ENCODE data around the gene EMC1. TPM values are rescaled to one million over a fixed set of nuclear protein-coding genes. Genes with fewer than 3 reads are reported as not detected.

EMC1 gene
- total RNA-seq, 2 experiments from 2014 or later: 21.9 to 22.2 TPM

DNA sequence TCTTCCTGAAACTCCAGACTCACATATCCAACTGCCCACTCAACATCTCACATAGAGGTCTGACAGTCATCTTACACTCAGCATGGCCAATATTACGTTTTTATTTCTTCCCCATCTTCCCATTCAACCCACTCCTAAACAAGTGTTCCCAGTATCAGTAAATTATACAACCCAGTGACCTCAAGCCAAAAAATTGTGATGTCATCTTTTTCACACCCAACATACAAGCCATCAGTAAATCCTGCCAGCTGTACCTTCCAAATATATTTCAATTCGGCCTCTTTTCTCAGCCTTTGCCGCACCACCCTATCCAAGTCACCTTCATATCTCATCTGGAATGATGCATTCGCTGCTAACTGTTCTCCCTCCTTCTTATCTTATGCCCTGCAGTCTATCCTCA is 60.9 kb downstream of the EMC1 start:
- TF ChIP-seq, protein P1, sequence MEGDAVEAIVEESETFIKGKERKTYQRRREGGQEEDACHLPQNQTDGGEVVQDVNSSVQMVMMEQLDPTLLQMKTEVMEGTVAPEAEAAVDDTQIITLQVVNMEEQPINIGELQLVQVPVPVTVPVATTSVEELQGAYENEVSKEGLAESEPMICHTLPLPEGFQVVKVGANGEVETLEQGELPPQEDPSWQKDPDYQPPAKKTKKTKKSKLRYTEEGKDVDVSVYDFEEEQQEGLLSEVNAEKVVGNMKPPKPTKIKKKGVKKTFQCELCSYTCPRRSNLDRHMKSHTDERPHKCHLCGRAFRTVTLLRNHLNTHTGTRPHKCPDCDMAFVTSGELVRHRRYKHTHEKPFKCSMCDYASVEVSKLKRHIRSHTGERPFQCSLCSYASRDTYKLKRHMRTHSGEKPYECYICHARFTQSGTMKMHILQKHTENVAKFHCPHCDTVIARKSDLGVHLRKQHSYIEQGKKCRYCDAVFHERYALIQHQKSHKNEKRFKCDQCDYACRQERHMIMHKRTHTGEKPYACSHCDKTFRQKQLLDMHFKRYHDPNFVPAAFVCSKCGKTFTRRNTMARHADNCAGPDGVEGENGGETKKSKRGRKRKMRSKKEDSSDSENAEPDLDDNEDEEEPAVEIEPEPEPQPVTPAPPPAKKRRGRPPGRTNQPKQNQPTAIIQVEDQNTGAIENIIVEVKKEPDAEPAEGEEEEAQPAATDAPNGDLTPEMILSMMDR (IDR thresholded peaks at IDR 0.05): no peak
- H3K36me3 ChIP-seq (ENCODE audit: insufficient read depth, low read length): peaks cover 88% of the 10 kb centered on the region
- ATAC-seq (ENCODE audit: poor library complexity) (no peak), DNase-seq (no peak)
- no peaks in the 10 kb centered on the region for H3K27me3 ChIP-seq (ENCODE audit: control insufficient read depth in 1 of 2, insufficient read depth in 2 of 2, low read length in 2 of 2)
- no peaks in the 10 kb centered on the region for H3K4me1 Mint-ChIP-seq (ENCODE audit: low read depth)
- intact Hi-C loops (cut with DNase I, micrococcal nuclease): no loop called here
- H3K27ac Mint-ChIP-seq: no peak overlapping the region
- H3K9me3 ChIP-seq (ENCODE audit: control insufficient read depth in 1 of 2, insufficient read depth in 1 of 2, low read length in 2 of 2): no peaks in the 10 kb centered on the region
- POLR2A ChIA-PET: no interaction called here
- H3K36me3 Mint-ChIP-seq (ENCODE audit: low read depth): peaks cover 90% of the 10 kb centered on the region
- no peaks in the 10 kb centered on the region for H3K4me1 ChIP-seq (ENCODE audit: insufficient read depth, low read length)
- no peak overlapping the region for H3K4me3 Mint-ChIP-seq
- no peaks in the 10 kb centered on the region for H3K9me3 Mint-ChIP-seq
- H3K27me3 Mint-ChIP-seq: no peaks in the 10 kb centered on the region
- H3K4me3 ChIP-seq (ENCODE audit: low read length): no peak overlapping the region
- H3K27ac ChIP-seq (ENCODE audit: low read depth in 1 of 2, low read length in 2 of 2): no peak overlapping the region
- CTCF ChIA-PET: no interaction called here

GRCh38 chr1:19189270-19189669 is 62.1 kb downstream of the EMC1 start:
- no peak overlapping the region for H3K4me3 ChIP-seq (ENCODE audit: low read length)
- H3K36me3 ChIP-seq (ENCODE audit: insufficient read depth, low read length): peaks cover 90% of the 10 kb centered on the region
- intact Hi-C loops (cut with DNase I, micrococcal nuclease): loop anchor here in 1 of 2 experiments (10.0 kb wide), 1 partner anchor 466 kb away; no protein-coding TSS in a partner anchor
- TF ChIP-seq, protein P1 (IDR thresholded peaks at IDR 0.05): no peak
- H3K27me3 ChIP-seq (ENCODE audit: control insufficient read depth in 1 of 2, insufficient read depth in 2 of 2, low read length in 2 of 2): no peaks in the 10 kb centered on the region
- Mint-ChIP-seq H3K27ac (no peak overlapping the region), H3K27me3 (no peaks in the 10 kb centered on the region), H3K4me1 (ENCODE audit: low read depth) (no peaks in the 10 kb centered on the region), H3K4me3 (no peak overlapping the region), H3K9me3 (no peaks in the 10 kb centered on the region), H3K36me3 (ENCODE audit: low read depth) (peaks cover 98% of the 10 kb centered on the region)
- no peak for DNase-seq
- no peak for ATAC-seq (ENCODE audit: poor library complexity)
- no peaks in the 10 kb centered on the region for H3K4me1 ChIP-seq (ENCODE audit: insufficient read depth, low read length)
- ChIA-PET POLR2A (no interaction called here), CTCF (no interaction called here)
- no peak overlapping the region for H3K27ac ChIP-seq (ENCODE audit: low read depth in 1 of 2, low read length in 2 of 2)
- no peaks in the 10 kb centered on the region for H3K9me3 ChIP-seq (ENCODE audit: control insufficient read depth in 1 of 2, insufficient read depth in 1 of 2, low read length in 2 of 2)

- H3K4me3 Mint-ChIP-seq: no peak overlapping the region
- TF ChIP-seq, protein P1 (IDR thresholded peaks at IDR 0.05): no peak
- intact Hi-C loops (cut with DNase I, micrococcal nuclease): loop anchor here in 1 of 2 experiments (10.0 kb wide), 1 partner anchor 467 kb away; no protein-coding TSS in a partner anchor
- Histone ChIP-seq H3K4me1 (ENCODE audit: insufficient read depth, low read length) (no peaks in the 10 kb centered on the region), H3K4me3 (ENCODE audit: low read length) (no peak overlapping the region), H3K27me3 (ENCODE audit: control insufficient read depth in 1 of 2, insufficient read depth in 2 of 2, low read length in 2 of 2) (no peaks in the 10 kb centered on the region), H3K36me3 (ENCODE audit: insufficient read depth, low read length) (peaks cover 89% of the 10 kb centered on the region), H3K27ac (ENCODE audit: low read depth in 1 of 2, low read length in 2 of 2) (no peak overlapping the region), H3K9me3 (ENCODE audit: control insufficient read depth in 1 of 2, insufficient read depth in 1 of 2, low read length in 2 of 2) (no peaks in the 10 kb centered on the region)
- peaks cover 98% of the 10 kb centered on the region for H3K36me3 Mint-ChIP-seq (ENCODE audit: low read depth)
- DNase-seq (no peak), ATAC-seq (ENCODE audit: poor library complexity) (no peak)
- POLR2A ChIA-PET: no interaction called here
- no peaks in the 10 kb centered on the region for H3K27me3 Mint-ChIP-seq
- no peaks in the 10 kb centered on the region for H3K9me3 Mint-ChIP-seq
- H3K27ac Mint-ChIP-seq: no peak overlapping the region
- CTCF ChIA-PET: no interaction called here
- H3K4me1 Mint-ChIP-seq (ENCODE audit: low read depth): no peaks in the 10 kb centered on the region
Observed at GRCh38 chr1:19187852-19188251, 63.5 kb downstream of the EMC1 start.

All from CD4-positive, alpha-beta T cell (primary cell).